PFSK-1 (cell line): ENCODE data around the gene KRT8.

ENCODE experiments used
- POLR2AphosphoS5 ChIP-seq: IDR thresholded peaks from 2 replicates; pipeline ENCODE4 v1.6.1; 2012; ENCODE audit warnings: low read depth, mild to moderate bottlenecking, control low read depth, low read length, moderate library complexity
- REST ChIP-seq, 2 experiments: IDR thresholded peaks; 2 replicates each; pipeline versions ENCODE4 v1.6.1 to v1.8.0; 2011 to 2012; ENCODE audit warnings: low read depth in 2 of 2, low read length in 2 of 2, control low read depth in 1 of 2, inconsistent platforms in 1 of 2, mild to moderate bottlenecking in 1 of 2, moderate library complexity in 1 of 2; ENCODE audit not compliant: insufficient read depth in 1 of 2
- SIN3A ChIP-seq: IDR thresholded peaks from 2 replicates; pipeline ENCODE4 v1.6.1; 2012; ENCODE audit warnings: mild to moderate bottlenecking, low read length, moderate library complexity, borderline replicate concordance; ENCODE audit not compliant: insufficient read depth
- TAF1 ChIP-seq: IDR thresholded peaks from 2 replicates; pipeline ENCODE4 v1.6.1; 2012; ENCODE audit warnings: low read length, control low read depth, borderline replicate concordance; ENCODE audit not compliant: insufficient read depth

- no peak for TF ChIP-seq TAF1
- no peak for TF ChIP-seq SIN3A
- TF ChIP-seq POLR2AphosphoS5: no peak
- TF ChIP-seq REST (IDR thresholded peaks at IDR 0.05; ENCODE audit: insufficient read depth in 1 of 2, low read depth in 2 of 2, low read length in 2 of 2): no peak
Measured at GRCh38 chr12:52909331-52909730, 4.5 kb upstream of the KRT8 start.
